HepG2 (cell line): ENCODE results near the gene DCT.

Experiments used
- CCDC6 ChIP-seq: sonication (generic); formaldehyde crosslinking; IDR thresholded peaks from 2 replicates; pipeline ENCODE4 v1.8.1; 2022; ENCODE audit warnings: mild to moderate bottlenecking, missing genetic modification reagents, moderate library complexity
- FOXO4 ChIP-seq: sonication (generic); formaldehyde crosslinking; conservative IDR thresholded peaks from 2 replicates; pipeline ENCODE4 v1.8.1; 2023; ENCODE audit warnings: missing genetic modification reagents
- IRF2 ChIP-seq: IDR thresholded peaks from 2 replicates; pipeline ENCODE4 v1.6.1; 2018; ENCODE audit warnings: missing genetic modification reagents, missing compliant biosample characterization
- RFX3 ChIP-seq: IDR thresholded peaks from 2 replicates; pipeline ENCODE4 v1.6.1; 2016; ENCODE audit warnings: missing biosample characterization, missing genetic modification reagents
- RXRB ChIP-seq: IDR thresholded peaks from 2 replicates; pipeline ENCODE4 v1.6.1; 2016; ENCODE audit warnings: borderline replicate concordance, missing genetic modification reagents, missing compliant biosample characterization
- XRCC5 ChIP-seq: fragments of 200-400 bp; formaldehyde crosslinking; optimal IDR thresholded peaks from 2 replicates; pipeline ENCODE3; 2017; ENCODE audit warnings: mild to moderate bottlenecking, low read length
- ZBTB33 ChIP-seq: sonication (generic); formaldehyde crosslinking; IDR thresholded peaks from 2 replicates; pipeline ENCODE4 v1.4.0; 2020; ENCODE audit warnings: missing genetic modification reagents

GRCh38 chr13:94462670-94463069 lies 16.8 kb downstream of the DCT start:
- TF ChIP-seq ZBTB33 (CRISPR knock-in tag) (no peak), CCDC6 (CRISPR knock-in tag) (no peak), RFX3 (CRISPR knock-in tag) (no peak), XRCC5 (no peak), IRF2 (CRISPR knock-in tag) (no peak), RXRB (CRISPR knock-in tag) (no peak), FOXO4 (no peak)
